ENCODE data around the gene ENPEP. TPM values are rescaled to one million over a fixed set of nuclear protein-coding genes. Genes with fewer than 3 reads are reported as not detected.

Gene ENPEP
- total RNA-seq, 1 experiment from 2014 or later, result 1.3 TPM

GRCh38 chr4:110597582-110597981, 121.6 kb downstream of the ENPEP start:
- no peak for DNase-seq (ENCODE audit: extremely low read depth, low read depth)

GRCh38 chr4:110602061-110602460, 126.1 kb downstream of the ENPEP start:
- DNase-seq (ENCODE audit: extremely low read depth, low read depth), result no peak

DNA sequence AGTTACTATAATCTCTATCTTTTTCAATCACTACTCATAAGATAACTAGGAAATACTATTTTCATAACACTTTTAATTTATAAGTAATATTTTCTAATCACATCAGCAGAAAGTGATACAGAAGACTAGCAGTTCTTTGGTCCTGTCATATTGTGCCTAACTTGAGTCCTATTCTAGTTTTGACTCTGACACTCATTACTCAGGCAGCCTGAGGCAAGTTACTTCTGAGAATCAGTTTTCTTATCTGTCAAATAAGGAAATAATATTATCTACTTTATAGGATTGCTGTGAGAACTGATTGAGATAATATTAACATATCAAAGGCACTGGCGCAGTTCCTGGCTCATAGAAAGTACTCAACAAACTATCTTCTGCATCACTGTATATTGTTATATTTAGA, 129.1 kb downstream of the ENPEP start:
- DNase-seq (ENCODE audit: extremely low read depth, low read depth), result no peak

DNA sequence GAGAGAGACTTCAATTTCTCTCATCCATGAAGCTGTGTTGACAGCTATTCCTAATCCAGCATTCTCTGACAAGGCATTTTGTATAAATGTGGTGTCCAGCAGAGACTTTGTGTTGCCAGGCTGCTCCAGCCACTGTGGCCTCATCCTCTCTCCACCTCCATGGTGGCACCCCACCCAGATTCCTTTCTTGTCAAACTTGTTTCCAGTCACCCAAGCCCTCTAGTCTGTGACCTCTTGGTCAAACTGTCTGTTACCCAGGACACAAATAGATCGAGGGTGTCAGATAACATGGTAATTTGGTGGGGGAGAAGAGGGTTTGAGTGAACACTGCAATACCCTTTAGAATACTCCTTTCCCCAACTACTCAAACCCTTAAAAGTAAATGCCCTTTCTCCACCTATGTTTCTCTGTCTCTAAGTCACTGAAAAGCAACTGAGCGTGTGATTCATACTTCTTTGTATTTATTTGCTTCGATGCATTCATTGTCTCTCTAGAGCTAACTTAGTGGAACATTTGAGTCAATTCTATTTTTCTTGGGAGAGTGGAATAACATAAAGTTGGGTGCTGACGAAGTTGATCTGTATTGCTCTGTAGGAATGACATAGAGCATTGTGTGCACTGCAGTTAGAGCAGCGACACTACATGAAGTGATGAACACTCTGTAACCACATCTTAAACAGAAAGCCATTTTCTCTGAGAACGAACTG, 133.2 kb downstream of the ENPEP start:
- no peak for DNase-seq (ENCODE audit: extremely low read depth, low read depth)

DNA sequence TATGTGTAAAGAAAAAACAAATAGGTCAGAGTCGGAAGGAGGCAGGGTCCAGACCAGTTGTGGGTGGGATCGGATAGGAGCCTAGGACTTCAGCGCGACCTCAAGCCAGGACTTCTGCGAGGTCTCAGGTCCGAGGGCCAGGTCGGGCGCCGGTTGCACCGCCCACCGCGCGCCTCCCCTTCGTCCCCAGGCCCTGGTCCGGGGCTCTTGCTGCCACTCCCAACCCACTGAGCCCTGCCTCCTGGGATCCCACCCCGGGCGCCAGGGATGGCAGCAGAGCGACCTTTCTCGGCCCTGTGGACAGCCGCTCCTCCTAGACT, 134.6 kb downstream of the ENPEP start:
- DNase-seq (ENCODE audit: extremely low read depth, low read depth), result no peak

GRCh38 chr4:110610940-110611831, 135.2 kb downstream of the ENPEP start:
- DNase-seq (ENCODE audit: extremely low read depth, low read depth), result no peak

DNA sequence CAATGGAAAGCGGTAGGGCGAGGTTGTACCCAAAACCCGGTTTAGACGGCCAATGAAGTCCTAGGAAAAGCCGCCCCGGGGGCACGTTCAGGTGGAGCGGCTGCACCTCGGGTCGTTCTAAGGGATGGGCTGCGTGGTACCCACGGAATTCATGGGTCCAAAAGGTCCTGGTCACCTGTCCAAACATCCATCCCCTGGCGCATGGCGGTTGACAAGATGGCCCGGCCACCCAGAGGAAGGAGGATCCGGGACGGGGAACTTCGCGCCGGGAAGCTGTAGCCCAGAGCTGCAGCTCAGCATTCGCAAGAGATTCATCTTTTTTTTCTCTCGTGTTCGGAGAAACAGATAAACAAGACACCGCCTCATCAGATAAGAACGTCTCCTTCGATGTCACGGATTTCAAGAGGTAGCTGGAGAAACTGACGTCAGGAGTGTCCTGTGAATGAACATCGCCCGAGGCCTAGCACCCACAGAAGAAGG, 136.1 kb downstream of the ENPEP start:
- no peak for DNase-seq (ENCODE audit: extremely low read depth, low read depth)

DNA sequence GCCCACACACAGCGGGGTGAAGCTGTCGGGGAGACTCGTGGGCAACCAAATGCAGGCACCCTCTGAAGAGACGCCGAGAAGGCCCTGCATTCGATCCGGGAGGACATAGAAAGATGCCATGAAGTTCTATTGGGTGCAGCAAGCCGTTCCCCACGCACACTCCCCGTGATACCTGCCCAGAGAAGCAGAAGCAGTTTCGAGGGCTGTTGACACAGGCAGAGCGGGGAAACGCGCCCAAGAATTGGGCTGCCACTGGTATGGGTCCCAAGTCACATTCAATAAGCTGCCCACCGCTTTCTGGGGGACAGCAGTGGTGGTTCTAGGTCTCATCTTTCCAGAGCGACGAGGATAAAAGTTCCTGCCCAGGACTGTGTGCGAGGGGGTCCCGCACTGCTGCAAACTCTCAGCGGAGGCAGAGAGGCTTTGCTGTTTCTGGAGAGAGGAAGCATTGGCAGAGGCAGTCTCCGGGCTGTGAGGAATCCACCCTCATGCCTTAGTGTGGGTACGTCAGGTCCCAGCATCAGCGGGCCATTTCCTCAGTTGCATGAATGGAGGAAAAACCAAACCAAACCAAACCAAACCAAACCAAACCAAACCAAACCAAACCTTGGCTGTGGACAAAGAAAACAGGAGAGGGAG, 136.8 kb downstream of the ENPEP start:
- no peak for DNase-seq (ENCODE audit: extremely low read depth, low read depth)

DNA sequence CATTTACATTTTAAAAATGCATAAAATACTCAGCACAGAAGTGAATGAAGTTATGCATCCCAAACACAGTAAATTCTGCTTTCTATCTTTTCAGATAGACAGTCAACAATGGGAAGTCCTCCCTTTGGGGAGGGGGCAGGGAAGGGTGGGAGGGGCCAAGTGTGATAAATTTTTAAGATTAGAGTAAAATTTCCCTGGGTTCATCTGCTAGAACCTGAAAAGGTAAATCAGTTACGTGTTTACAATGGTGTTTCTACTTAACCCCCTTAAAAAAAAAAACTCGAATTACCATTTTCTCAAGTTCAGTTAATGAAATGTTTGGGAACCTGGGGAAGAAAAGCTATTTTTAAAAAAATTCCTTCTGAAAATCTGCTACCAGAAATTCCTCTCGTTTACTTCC, 137.8 kb downstream of the ENPEP start:
- no peak for DNase-seq (ENCODE audit: extremely low read depth, low read depth)

- DNase-seq (ENCODE audit: extremely low read depth, low read depth), result no peak
Measured at GRCh38 chr4:110614173-110614963, 138.4 kb downstream of the ENPEP start.

Small RNAs within 50 kb of the gene (small RNA-seq; reads per million reads assigned to genes)
- 0 reads per million in 2 experiments for gene RF00494

Other genes with a start within 250 kb of the ENPEP start
- gene PITX2, start 146.9 kb downstream of the ENPEP start, total RNA-seq (2014; rRNA removed; shearing (Covaris generic)), result 0.92 and 0.95 TPM in 2 replicates